Breast epithelium (tissue), 4 donors: Measurements from ENCODE around the gene PIGBOS1. TPM values are rescaled to one million over a fixed set of nuclear protein-coding genes. Genes with fewer than 3 reads are reported as not detected.
"Not testable (repeated sequence)": the region's sequence is repeated elsewhere in the genome, so short reads cannot be mapped to it uniquely, and the experiment has no call there.

Experiments
- DNase-seq, 2 donors: peaks; one replicate each; pipeline ENCODE4 v3.0.0-alpha.2; 2019; ENCODE audit warnings: low spot score in 2 of 2
- H3K27ac ChIP-seq, 2 donors: fragments of 200-600 bp; sonication (generic) in 1 of 2; one replicate each; pipeline ENCODE4 v1.5.1; 2016 to 2019; ENCODE audit warnings: mild to moderate bottlenecking in 1 of 2
- H3K27me3 ChIP-seq, 2 donors: fragments of 200-600 bp; sonication (generic) in 1 of 2; one replicate each; pipeline versions ENCODE4 v1.5.1 to v1.6.0; 2017 to 2019; ENCODE audit warnings: control low read depth in 1 of 2, mild to moderate bottlenecking in 1 of 2
- H3K36me3 ChIP-seq: fragments of 200-600 bp; one replicate; pipeline ENCODE4 v1.5.1; 2019
- H3K4me1 ChIP-seq, 2 donors: fragments of 200-600 bp; sonication (generic); one replicate each; pipeline ENCODE4 v1.5.1; 2016 to 2019; ENCODE audit warnings: control low read depth in 1 of 2
- H3K4me3 ChIP-seq, 3 donors: fragments of 200-600 bp; sonication (generic); 1 replicate in 2 of 3; 2 replicates in 1 of 3; pipeline ENCODE4 v1.5.1; 2016 to 2019; ENCODE audit warnings: mild to moderate bottlenecking in 3 of 3, moderate library complexity in 2 of 3
- H3K9me3 ChIP-seq, 2 donors: fragments of 200-600 bp; sonication (generic) in 1 of 2; one replicate each; pipeline ENCODE4 v1.5.1; 2016 to 2019; ENCODE audit warnings: control low read depth in 1 of 2
- POLR2A ChIP-seq: fragments of 450-650 bp; IDR thresholded peaks from one replicate; pipeline ENCODE4 v1.6.1; 2016; ENCODE audit warnings: antibody characterized with exemption, mild to moderate bottlenecking, moderate library complexity
- POLR2AphosphoS5 ChIP-seq, 3 donors: sonication (generic); formaldehyde crosslinking; IDR thresholded peaks; one replicate each; pipeline ENCODE4 v1.6.1; 2017; ENCODE audit warnings: antibody characterized with exemption in 3 of 3
- intact Hi-C: fragments of 100-400 bp; cut with DNase I; formaldehyde crosslinking; loops from one replicate; pipeline ENCODE4 v1.15.1; 2023; ENCODE audit warnings: low total_unique reads
- total RNA-seq, 3 donors: library from RNA; depleted of rRNA; stranded (reverse); fragments of >200 nt; gene quantifications; one replicate each; pipeline ENCODE4 v1.1.0, GENCODE V29; 2016
- TF ChIP-seq, protein P1 (sequence below), 3 donors: fragments of 450-650 bp; IDR thresholded peaks; one replicate each; pipeline ENCODE4 v1.5.1; 2016 to 2017; ENCODE audit warnings: antibody characterized with exemption in 3 of 3, mild to moderate bottlenecking in 3 of 3, moderate library complexity in 3 of 3

PIGBOS1 gene
- total RNA-seq, 3 donors from 2014 or later: 11.8 to 15.0 (median 12.7) TPM

DNA sequence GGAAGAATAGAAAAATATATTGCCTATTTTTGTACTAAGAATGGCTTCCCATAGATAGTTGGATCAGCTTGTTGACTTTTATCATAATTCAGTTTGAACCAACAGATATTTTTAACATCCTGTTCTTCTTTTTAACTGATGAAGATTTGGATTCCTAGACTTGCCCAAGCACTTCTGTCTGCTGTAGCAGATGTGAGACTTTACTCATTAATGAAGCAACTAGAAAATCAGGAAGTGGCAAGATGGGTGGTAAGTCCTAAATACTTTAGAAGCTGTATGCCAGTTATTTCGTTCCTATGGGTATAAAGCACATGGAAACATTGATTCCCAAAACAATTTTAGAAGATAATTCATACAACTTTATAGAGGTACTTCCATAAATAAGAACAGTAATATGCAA, 8.5 kb upstream of the PIGBOS1 start:
- Histone ChIP-seq H3K27me3 (no peaks in the 10 kb centered on the region), H3K4me3 (no peak overlapping the region), H3K36me3 (no peaks in the 10 kb centered on the region), H3K4me1 (no peaks in the 10 kb centered on the region), H3K9me3 (no peaks in the 10 kb centered on the region), H3K27ac (no peak overlapping the region)
- DNase-seq: no peak
- intact Hi-C loops: loop anchor here (10.0 kb wide), 1 partner anchor 1937 kb away; no protein-coding TSS in a partner anchor
- TF ChIP-seq POLR2AphosphoS5 (IDR thresholded peaks at IDR 0.05): no peak
- TF ChIP-seq, protein P1, sequence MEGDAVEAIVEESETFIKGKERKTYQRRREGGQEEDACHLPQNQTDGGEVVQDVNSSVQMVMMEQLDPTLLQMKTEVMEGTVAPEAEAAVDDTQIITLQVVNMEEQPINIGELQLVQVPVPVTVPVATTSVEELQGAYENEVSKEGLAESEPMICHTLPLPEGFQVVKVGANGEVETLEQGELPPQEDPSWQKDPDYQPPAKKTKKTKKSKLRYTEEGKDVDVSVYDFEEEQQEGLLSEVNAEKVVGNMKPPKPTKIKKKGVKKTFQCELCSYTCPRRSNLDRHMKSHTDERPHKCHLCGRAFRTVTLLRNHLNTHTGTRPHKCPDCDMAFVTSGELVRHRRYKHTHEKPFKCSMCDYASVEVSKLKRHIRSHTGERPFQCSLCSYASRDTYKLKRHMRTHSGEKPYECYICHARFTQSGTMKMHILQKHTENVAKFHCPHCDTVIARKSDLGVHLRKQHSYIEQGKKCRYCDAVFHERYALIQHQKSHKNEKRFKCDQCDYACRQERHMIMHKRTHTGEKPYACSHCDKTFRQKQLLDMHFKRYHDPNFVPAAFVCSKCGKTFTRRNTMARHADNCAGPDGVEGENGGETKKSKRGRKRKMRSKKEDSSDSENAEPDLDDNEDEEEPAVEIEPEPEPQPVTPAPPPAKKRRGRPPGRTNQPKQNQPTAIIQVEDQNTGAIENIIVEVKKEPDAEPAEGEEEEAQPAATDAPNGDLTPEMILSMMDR (IDR thresholded peaks at IDR 0.05): no peak
- TF ChIP-seq POLR2A: no peak

DNA sequence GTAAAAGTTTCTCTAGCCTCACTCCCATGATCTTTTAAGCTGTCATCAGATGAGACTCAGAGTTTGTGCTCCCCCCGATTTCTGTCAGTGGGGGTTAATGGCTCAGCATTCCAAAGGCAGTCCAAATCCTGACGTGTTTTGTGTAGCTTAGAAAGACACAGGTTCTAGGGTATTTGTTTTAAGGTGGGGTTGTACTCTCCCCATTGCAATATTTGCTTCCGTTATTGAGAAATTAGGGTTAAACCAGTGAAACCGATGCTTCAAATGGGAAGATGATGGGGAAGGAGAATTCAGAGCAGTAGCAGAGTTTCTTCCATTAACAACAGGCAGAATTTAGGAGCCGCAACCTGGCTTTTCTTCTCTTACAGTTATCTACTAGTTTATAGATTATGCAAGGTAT, 3.5 kb upstream of the PIGBOS1 start:
- DNase-seq: no peak
- H3K4me3 ChIP-seq: no peak overlapping the region
- intact Hi-C loops: loop anchor here (10.0 kb wide), 1 partner anchor 1942 kb away; no protein-coding TSS in a partner anchor
- H3K27ac ChIP-seq: no peak overlapping the region
- H3K9me3 ChIP-seq: no peaks in the 10 kb centered on the region
- no peaks in the 10 kb centered on the region for H3K36me3 ChIP-seq
- H3K27me3 ChIP-seq: no peaks in the 10 kb centered on the region
- TF ChIP-seq, protein P1 (IDR thresholded peaks at IDR 0.05): no peak
- TF ChIP-seq POLR2A (no peak), POLR2AphosphoS5 (IDR thresholded peaks at IDR 0.05) (no peak)
- H3K4me1 ChIP-seq: no peaks in the 10 kb centered on the region

DNA sequence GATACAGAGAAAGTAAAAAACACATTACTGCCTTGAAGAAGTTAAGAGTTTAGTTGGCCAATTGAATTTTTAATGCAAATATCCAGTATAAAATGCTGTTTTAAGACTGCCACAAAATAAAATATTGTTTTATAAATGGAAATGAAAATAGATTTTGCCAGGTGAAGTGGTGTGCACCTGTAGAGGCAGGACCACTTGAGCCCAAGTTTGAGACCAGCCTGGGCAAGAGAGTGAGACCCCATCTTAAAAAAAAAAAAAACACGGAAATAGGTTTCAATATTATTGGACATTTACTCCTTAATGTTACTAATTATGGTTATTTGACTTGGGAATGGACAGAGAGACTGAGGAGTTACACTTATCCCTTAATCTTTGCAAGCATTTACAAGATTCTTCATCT, 2.0 kb upstream of the PIGBOS1 start:
- DNase-seq: no peak
- no peaks in the 10 kb centered on the region for H3K36me3 ChIP-seq
- no peaks in the 10 kb centered on the region for H3K9me3 ChIP-seq
- TF ChIP-seq POLR2A (no peak), POLR2AphosphoS5 (IDR thresholded peaks at IDR 0.05) (no peak)
- TF ChIP-seq, protein P1 (IDR thresholded peaks at IDR 0.05): no peak
- H3K4me3 ChIP-seq: no peak overlapping the region
- no peak overlapping the region for H3K27ac ChIP-seq
- H3K4me1 ChIP-seq: no peaks in the 10 kb centered on the region
- intact Hi-C loops: loop anchor here (10.0 kb wide), 1 partner anchor 1944 kb away; no protein-coding TSS in a partner anchor
- H3K27me3 ChIP-seq: no peaks in the 10 kb centered on the region

DNA sequence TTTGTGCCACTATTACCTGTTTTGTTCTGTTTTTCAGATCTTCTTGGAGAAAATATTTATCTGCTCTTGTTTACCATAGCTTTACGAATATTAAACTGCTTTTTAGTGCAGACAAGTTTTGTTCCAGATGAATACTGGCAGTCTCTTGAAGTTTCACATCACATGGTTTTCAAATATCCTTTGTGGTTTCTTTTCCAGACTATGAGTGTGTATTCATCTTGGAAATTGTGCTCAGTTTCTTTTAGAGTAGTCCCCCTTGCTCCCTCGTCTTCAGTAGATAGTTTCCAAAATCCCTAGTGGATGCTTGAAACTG, 1.3 kb upstream of the PIGBOS1 start:
- Histone ChIP-seq H3K36me3 (no peaks in the 10 kb centered on the region), H3K27ac (no peak overlapping the region), H3K9me3 (no peaks in the 10 kb centered on the region), H3K4me3 (peak overlapping the region in 2 of 3 donors; percentile 69 to 79), H3K4me1 (no peaks in the 10 kb centered on the region), H3K27me3 (no peaks in the 10 kb centered on the region)
- DNase-seq: no peak
- TF ChIP-seq POLR2A: no peak
- TF ChIP-seq POLR2AphosphoS5 (IDR thresholded peaks at IDR 0.05): no peak
- TF ChIP-seq, protein P1 (IDR thresholded peaks at IDR 0.05): no peak
- intact Hi-C loops: loop anchor here (10.0 kb wide), 1 partner anchor 1945 kb away; no protein-coding TSS in a partner anchor

DNA sequence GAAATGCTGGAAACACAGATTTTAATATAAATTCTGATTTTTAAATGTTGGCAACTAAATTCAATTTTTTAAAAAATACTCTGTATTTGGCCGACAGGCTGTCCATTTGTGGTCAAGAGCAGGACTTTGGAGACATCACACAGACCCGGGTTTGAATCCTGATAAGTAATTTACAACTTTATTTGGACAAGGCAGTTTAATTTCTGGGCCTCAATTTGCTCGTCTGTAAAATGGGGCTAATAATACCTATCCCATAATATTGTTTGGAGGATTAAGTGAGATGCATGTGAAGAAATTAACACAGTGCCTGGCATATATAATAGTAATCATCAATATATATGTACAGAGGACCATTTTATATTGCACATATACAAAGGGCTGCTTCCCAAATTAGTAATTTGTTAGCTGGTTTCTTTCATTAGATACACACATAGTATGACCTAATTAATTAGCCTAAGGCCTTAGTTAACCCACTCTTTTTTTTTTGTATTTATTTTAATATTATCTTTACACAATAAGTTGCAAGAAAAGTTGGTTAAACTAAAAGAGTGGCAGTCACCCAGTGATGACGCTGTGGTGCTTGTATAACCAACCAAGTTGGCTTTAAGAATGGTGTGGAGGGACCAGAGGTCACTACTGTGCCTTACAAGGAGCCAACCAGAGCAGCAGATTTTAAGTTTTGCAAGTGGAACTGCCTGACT, 764 bp upstream of the PIGBOS1 start:
- Histone ChIP-seq H3K27me3 (no peaks in the 10 kb centered on the region), H3K9me3 (no peaks in the 10 kb centered on the region), H3K36me3 (no peaks in the 10 kb centered on the region), H3K4me3 (peak overlapping the region; percentile 69 to 89 (median 79)), H3K4me1 (no peaks in the 10 kb centered on the region), H3K27ac (peak overlapping the region in 1 of 2 donors; percentile 92)
- intact Hi-C loops: loop anchor here (10.0 kb wide), 1 partner anchor 1945 kb away; no protein-coding TSS in a partner anchor
- no peak for DNase-seq
- TF ChIP-seq, protein P1 (IDR thresholded peaks at IDR 0.05): no peak
- TF ChIP-seq POLR2A (no peak), POLR2AphosphoS5 (IDR thresholded peaks at IDR 0.05) (no peak)

DNA sequence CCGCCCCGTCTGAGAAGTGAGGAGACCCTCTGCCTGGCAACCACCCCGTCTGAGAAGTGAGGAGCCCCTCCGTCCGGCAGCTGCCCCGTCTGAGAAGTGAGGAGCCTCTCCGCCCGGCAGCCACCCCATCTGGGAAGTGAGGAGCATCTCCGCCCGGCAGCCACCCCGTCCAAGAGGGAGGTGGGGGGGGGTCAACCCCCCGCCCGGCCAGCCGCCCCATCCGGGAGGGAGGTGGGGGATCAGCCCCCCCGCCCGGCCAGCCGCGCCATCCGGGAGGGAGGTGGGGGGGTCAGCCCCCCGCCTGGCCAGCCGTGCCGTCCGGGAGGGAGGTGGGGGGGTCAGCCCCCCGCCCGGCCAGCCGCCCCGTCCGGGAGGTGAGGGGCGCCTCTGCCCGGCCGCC, 16.1 kb downstream of the PIGBOS1 start:
- H3K36me3 ChIP-seq, H3K27me3 ChIP-seq, H3K4me1 ChIP-seq, intact Hi-C loops, H3K27ac ChIP-seq, H3K4me3 ChIP-seq, DNase-seq, H3K9me3 ChIP-seq: not testable (repeated sequence)
